Activated naive CD8-positive, alpha-beta T cell (primary cell): ENCODE data around the gene GBX1.
A peak's percentile ranks its signal among the peaks of the same experiment; 100 is the strongest.

Experiments
- H3K27ac Mint-ChIP-seq: one replicate; pipeline ENCODE4 v1.8.0; 2021; ENCODE audit warnings: mixed read lengths
- H3K27me3 Mint-ChIP-seq: one replicate; pipeline ENCODE4 v1.8.0; 2021; ENCODE audit warnings: mixed read lengths
- H3K36me3 Mint-ChIP-seq: one replicate; pipeline ENCODE4 v1.8.0; 2021; ENCODE audit warnings: mixed read lengths
- H3K4me1 Mint-ChIP-seq: one replicate; pipeline ENCODE4 v1.8.0; 2021; ENCODE audit warnings: low read depth, mixed read lengths
- H3K4me3 Mint-ChIP-seq: one replicate; pipeline ENCODE4 v1.8.0; 2021; ENCODE audit warnings: mild to moderate bottlenecking, mixed read lengths
- H3K9me3 Mint-ChIP-seq: one replicate; pipeline ENCODE4 v1.8.0; 2021; ENCODE audit warnings: low read depth, mixed read lengths

Gene GBX1

DNA sequence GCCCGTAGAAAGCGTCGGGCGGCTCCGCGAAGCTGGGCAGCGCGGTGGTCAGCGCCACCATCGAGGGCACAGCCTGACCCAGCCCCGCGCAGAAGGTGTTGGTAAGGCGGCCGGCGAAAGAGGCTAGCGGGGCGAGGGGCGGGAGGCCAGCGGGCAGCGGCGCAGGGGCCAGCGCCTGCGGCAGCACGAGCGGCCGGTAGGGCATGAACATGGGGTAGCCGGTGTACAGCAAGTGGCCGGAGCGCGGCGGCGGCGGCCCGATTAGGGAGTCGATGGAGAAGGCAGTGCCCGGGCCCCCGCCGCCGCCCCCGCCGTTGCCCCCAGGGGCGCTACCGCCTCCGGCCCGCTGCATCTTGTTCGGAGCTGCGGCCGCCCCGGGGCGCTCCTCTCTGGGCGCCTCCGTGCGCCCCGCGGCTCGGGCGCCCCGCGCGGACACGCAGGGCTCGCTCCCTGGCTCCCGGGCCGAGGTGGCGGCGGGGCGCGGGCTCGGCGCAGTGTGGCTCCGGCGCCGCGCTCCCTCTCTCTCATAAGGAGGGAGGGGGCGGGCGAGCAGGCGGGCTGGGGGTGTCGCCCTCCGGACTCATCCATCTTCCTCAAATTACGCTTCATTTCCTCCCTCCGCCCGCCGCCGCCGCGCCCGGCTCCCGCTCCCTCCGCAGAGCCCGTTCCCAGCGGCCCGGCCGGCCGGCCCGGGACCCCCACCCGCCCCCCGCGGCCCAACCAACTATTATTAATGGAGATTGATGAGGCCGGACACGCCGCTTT is at the start of gene GBX1:
TSS of gene GBX1 (minus strand) at position 498 of the 765 bp plus-strand sequence. CDS start at position 352, 146 bp downstream.
- no peaks in the 10 kb centered on the region for H3K9me3 Mint-ChIP-seq
- H3K36me3 Mint-ChIP-seq = no peaks in the 10 kb centered on the region
- H3K4me1 Mint-ChIP-seq = peaks cover 9% of the 10 kb centered on the region
- peak within 1 kb of the TSS; percentile 81 for H3K4me3 Mint-ChIP-seq
- H3K27ac Mint-ChIP-seq = no peak within 1 kb of the TSS
- H3K27me3 Mint-ChIP-seq = peaks cover 22% of the 10 kb centered on the region

DNA sequence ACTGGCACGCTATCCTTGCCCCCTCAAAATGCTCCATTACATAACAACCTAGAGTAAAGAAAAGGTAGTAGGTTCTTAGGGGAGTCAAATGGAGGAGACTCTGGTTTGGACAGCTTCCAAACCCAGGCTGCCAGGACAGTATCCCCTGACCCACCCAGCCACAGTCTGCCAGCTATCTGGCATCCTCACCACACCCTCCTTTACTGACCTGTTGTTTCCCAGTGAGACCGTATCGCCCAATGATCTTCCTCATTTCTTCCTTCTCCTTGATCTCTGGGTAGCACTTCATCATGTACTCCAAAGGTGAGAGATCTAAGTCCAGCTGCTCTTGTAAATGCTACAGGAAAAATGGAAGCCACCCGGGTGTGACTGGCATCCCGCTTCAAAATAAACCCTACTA is 47.9 kb upstream of the GBX1 start:
- peaks cover 6% of the 10 kb centered on the region for H3K36me3 Mint-ChIP-seq
- H3K27ac Mint-ChIP-seq = no peak overlapping the region
- no peak overlapping the region for H3K4me3 Mint-ChIP-seq
- no peaks in the 10 kb centered on the region for H3K9me3 Mint-ChIP-seq
- no peaks in the 10 kb centered on the region for H3K4me1 Mint-ChIP-seq
- no peaks in the 10 kb centered on the region for H3K27me3 Mint-ChIP-seq

DNA sequence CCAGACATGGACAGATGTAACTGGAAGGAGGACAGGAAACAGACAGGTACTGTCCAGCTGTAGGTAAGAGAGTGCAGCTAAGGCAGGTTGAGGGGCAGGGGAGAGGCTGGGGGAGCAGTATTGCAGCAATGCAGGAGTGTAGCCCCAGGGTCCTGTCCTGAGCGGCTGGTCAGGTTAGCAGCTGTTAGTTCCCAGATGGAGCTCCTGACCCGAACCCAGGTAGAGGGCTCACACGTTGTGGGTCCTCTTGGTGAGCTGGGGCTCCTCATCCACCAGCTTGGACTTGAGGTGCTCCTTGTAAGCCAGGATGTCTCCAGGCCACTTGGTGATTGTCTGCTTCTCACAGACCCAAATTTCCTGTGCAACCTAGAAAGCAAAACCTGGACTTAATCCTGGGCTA is 46.3 kb upstream of the GBX1 start:
- Mint-ChIP-seq H3K4me3 (no peak overlapping the region), H3K36me3 (peaks cover 1% of the 10 kb centered on the region), H3K27me3 (no peaks in the 10 kb centered on the region), H3K4me1 (no peaks in the 10 kb centered on the region), H3K9me3 (no peaks in the 10 kb centered on the region), H3K27ac (no peak overlapping the region)

DNA sequence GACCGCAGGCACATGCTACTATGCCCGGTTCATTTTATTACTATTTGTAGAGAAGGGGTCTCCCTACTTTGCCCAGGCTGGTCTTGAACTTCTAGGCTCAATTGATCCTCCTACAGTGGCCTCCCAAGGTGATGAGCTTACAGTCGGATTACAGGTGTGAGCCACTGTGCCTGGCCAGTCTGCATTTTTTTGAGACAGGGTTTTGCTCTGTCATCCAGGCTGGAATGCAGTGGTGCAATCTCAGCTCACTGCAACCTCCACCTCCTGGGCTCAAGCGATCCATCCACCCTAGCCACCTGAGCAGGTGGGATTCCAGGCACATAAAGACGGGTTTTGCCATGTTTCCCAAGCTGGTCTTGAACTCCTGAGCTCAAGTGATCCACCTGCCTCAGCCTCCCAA is 45.1 kb upstream of the GBX1 start:
- no peaks in the 10 kb centered on the region for H3K9me3 Mint-ChIP-seq
- H3K27ac Mint-ChIP-seq = no peak overlapping the region
- peaks cover 8% of the 10 kb centered on the region for H3K4me1 Mint-ChIP-seq
- no peaks in the 10 kb centered on the region for H3K27me3 Mint-ChIP-seq
- H3K36me3 Mint-ChIP-seq = no peaks in the 10 kb centered on the region
- H3K4me3 Mint-ChIP-seq = no peak overlapping the region

DNA sequence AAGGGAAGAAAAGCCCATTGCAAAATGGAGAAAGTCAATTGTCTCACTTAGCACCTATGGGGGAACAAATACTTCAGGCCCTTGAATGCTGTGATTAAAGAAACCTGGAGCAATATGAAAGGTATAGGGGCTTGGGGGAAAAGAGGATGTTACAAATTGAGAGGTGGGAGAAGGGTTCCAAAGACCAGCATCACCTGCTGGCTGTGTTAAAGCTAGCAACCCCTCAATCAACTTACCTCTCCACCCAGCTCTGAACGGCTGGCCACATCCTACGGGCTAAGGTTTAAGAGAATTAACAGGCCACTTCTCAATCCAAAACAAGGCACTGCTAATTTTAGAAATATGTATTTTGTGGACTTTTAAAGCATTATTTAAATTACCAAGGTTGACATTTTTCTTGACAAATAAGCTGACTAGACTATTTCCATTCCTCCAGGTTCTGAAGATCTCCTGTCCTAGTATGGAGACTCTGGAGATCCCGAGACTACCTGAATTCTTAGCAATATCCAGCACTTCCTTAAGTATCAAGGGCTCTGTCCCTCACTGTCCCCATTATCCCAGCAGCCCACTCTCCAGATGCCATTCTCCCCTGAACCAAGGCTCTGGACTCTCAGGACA is 43.8 kb upstream of the GBX1 start:
- Mint-ChIP-seq H3K27me3 (no peaks in the 10 kb centered on the region), H3K4me3 (no peak overlapping the region), H3K4me1 (peaks cover 20% of the 10 kb centered on the region), H3K9me3 (no peaks in the 10 kb centered on the region), H3K36me3 (no peaks in the 10 kb centered on the region), H3K27ac (no peak overlapping the region)

DNA sequence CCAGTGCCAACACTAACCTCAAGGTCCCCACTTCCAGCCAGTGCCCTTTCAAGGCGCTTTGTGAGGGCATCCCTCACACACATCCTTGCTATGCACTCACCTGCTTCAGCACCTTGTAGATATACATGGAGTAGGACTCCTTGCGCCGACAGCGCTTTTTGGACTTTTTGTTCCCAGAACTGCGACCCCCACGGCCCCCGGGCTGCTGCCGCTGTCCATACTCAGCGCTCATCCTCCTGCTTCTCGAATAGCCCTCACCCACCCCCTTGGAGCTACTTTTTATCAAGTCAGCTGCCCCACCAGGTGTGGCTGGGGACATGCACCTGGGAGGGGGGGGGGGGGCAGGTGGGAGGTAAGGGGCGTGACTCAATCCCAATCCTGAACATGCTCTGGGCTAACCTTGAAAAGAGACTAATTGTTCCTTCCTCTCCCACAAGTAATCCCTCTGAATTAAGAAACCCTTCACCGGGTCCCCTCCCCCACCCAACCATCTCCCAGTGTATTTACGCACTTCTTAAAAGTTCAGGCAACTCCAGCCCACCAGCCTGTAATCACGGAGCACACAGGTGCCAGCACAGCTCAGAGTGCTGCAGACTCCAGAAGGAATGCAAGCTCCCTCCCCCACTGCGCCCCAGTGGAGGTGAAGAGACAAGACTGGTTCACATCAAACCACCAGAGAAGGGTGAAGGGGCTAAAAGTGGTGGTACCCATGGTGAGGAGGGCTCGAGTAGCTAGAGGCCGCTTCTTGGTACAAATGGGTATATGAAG is 42.8 kb upstream of the GBX1 start, which contains the start of gene H2BK1:
TSS of gene H2BK1 (minus strand) at position 402 of the 768 bp plus-strand sequence. CDS start at position 232, 170 bp downstream.
- Mint-ChIP-seq H3K4me3 (no peak within 1 kb of the TSS), H3K36me3 (no peaks in the 10 kb centered on the region), H3K27ac (no peak within 1 kb of the TSS), H3K9me3 (no peaks in the 10 kb centered on the region), H3K27me3 (no peaks in the 10 kb centered on the region), H3K4me1 (peaks cover 24% of the 10 kb centered on the region)

DNA sequence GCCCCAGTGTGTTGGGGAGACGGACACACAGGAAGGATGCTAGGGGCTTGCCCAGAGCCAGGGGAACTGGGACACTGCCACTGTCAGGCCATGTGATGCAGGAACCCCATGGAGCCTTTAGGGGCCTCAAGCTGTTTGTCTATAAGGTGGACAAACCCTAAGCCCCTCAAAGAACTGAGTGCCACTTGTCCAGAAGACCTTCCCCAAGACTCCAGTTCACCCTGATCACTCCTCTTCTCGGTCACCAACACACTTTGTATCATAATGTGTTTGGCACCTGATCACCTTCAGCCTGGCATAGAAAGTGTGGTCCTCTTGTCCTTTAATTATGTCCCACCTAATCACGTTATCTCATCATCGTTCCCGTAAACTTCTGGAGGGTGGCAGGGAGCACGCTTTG is 42.1 kb upstream of the GBX1 start:
- no peak overlapping the region for H3K27ac Mint-ChIP-seq
- no peak overlapping the region for H3K4me3 Mint-ChIP-seq
- H3K4me1 Mint-ChIP-seq = peaks cover 24% of the 10 kb centered on the region
- H3K36me3 Mint-ChIP-seq = no peaks in the 10 kb centered on the region
- no peaks in the 10 kb centered on the region for H3K27me3 Mint-ChIP-seq
- no peaks in the 10 kb centered on the region for H3K9me3 Mint-ChIP-seq

DNA sequence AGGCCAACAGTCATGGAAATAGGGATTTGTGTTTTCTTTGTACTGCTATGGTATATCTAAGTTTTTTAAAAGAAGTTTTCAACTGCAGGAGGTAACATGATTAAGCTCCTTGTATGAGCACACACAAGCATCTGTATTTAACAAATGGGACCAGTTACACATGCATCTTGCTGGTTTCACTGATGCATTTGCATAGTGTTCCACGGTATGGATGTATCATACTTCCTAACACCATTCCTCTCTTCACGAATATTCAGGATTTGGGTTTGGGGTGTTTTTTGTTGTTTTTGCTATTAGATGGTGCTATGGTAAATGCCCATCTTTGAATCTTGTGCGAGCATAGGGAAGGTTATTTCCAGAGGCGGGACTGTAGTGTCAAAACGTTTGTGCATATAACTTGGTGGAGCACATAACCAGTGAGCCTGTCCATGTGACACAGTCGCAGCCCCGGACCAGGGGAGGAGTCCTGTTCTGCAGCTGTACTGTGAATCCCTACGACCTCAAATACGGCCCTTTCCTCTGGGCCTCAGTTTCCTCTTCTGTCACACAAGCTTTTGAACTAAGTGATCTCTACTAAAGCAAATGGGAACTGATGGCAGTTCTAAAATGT is 40.9 kb upstream of the GBX1 start:
- Mint-ChIP-seq H3K4me1 (peaks cover 24% of the 10 kb centered on the region), H3K27ac (no peak overlapping the region), H3K36me3 (no peaks in the 10 kb centered on the region), H3K27me3 (no peaks in the 10 kb centered on the region), H3K4me3 (no peak overlapping the region), H3K9me3 (no peaks in the 10 kb centered on the region)

DNA sequence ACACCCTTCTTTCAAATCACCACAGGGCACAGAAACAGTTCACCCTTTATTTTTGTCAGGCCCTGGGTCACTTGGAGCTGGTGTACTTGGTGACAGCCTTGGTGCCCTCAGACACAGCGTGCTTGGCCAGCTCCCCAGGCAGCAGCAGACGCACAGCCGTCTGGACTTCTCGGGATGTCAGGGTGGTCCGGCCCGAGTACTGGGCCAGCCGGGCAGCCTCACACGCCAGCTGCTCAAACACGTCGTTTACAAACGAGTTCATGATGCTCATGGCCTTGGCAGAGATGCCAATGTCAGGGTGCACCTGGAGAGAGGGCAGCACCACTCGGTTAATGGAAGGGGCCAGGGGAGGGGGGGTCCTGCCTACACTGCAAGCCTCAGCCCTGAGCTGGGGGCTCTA is 40.3 kb upstream of the GBX1 start:
- peaks cover 24% of the 10 kb centered on the region for H3K4me1 Mint-ChIP-seq
- no peak overlapping the region for H3K4me3 Mint-ChIP-seq
- no peak overlapping the region for H3K27ac Mint-ChIP-seq

DNA sequence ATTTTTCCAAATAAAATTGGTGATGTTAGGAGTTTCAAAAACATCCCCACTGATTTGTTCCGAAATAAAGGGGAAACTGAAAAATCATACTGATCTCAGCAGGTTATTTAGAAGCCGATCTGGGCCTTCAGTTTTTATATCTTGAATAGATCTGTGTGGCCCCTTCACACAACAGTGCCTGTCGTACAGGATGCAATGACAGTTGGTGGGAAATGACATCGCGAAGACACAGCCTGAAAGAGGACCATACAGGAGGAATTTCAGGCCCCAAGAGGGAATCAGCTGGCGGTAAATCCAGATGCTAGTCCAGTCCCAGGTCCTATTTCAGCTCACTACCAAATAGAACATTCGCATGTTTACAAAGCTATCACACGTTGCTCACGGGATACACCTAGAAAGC is 39.8 kb upstream of the GBX1 start:
- Mint-ChIP-seq H3K4me3 (no peak overlapping the region), H3K27me3 (no peaks in the 10 kb centered on the region), H3K27ac (no peak overlapping the region)

More for the DNA sequence above, 40.3 kb upstream of the GBX1 start:
- Mint-ChIP-seq H3K27me3 (no peaks in the 10 kb centered on the region), H3K36me3 (no peaks in the 10 kb centered on the region), H3K9me3 (no peaks in the 10 kb centered on the region)

DNA sequence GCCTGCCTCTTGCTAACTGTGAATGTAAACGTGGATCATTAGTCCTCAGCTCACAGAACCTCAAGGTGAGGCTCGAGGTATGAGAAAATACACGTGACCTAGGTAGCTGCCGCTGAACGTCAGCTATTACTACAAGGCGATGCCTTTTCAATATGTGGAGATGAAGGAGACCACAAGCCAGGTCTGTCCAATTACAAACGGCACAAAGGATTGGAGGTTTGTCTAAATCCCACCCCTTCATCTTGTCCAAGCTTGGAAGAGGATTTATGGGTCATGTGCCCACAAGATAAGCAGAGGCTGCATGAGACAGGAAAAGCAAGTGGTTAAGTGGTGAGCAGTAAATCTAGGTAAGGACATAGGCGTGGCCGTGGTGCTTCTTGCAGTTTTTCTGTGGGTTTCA is 39.4 kb upstream of the GBX1 start:
- H3K36me3 Mint-ChIP-seq = no peaks in the 10 kb centered on the region
- peaks cover 24% of the 10 kb centered on the region for H3K4me1 Mint-ChIP-seq
- H3K9me3 Mint-ChIP-seq = no peaks in the 10 kb centered on the region
- H3K27me3 Mint-ChIP-seq = no peaks in the 10 kb centered on the region
- H3K27ac Mint-ChIP-seq = no peak overlapping the region
- H3K4me3 Mint-ChIP-seq = peak overlapping the region; percentile 66

More for the DNA sequence above, 39.8 kb upstream of the GBX1 start:
- H3K4me1 Mint-ChIP-seq = peaks cover 24% of the 10 kb centered on the region
- no peaks in the 10 kb centered on the region for H3K9me3 Mint-ChIP-seq
- no peaks in the 10 kb centered on the region for H3K36me3 Mint-ChIP-seq

DNA sequence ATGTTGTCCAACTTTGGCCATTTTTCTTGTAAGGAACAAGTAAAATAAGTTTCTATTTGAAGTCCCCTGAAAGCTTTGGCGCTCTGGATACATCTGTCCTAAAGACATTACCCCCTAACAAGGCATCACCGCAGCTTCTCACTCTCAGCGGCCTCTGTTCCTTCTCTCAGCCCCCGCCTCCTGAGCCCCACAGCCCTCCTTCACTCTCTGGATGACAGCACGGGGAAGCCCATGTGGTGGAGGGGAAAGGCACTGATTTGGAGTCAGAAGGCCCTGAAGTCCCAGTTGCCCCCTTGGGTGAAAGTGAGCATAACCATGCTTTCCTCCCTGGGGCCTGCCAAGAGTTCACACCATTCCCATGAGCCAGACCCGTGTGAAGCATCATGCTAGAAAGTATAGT is 38.2 kb upstream of the GBX1 start:
- no peaks in the 10 kb centered on the region for H3K36me3 Mint-ChIP-seq
- no peak overlapping the region for H3K4me3 Mint-ChIP-seq
- H3K27me3 Mint-ChIP-seq = no peaks in the 10 kb centered on the region
- no peak overlapping the region for H3K27ac Mint-ChIP-seq
- peaks cover 24% of the 10 kb centered on the region for H3K4me1 Mint-ChIP-seq
- H3K9me3 Mint-ChIP-seq = no peaks in the 10 kb centered on the region

DNA sequence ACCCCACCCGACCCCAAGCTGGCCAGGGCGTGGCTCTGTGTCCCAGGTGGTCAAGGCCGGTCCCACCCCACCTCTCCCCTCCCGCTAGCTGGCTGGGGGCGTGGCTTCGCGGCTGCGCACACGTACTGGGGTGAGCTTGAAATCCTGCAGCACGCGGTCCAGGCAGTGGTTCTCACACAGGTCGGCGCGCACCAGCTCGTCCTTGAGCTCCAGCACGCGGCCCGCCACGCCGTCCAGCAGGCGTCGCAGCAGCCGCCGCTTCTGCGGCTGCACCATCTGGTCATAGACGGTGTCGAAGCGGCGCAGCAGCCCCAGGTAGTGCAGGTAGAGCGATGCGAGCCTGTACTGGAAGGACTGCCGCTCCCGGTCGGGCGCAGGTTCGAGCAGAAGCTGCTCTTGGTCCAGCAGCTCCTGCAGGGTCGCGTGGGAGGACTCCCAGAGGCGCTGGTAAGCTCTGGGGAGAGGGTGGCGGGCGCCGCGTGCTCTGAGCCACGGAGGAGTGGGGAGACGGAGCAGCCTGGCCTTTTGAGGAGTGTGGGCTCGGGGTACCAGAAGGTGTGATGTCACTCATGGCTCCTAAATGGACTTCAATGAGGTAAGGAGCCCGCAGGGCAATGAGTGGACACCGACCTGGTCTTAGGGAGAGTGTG is 37.0 kb upstream of the GBX1 start:
- Mint-ChIP-seq H3K36me3 (no peaks in the 10 kb centered on the region), H3K27me3 (no peaks in the 10 kb centered on the region), H3K4me1 (peaks cover 24% of the 10 kb centered on the region), H3K9me3 (no peaks in the 10 kb centered on the region), H3K4me3 (no peak overlapping the region), H3K27ac (no peak overlapping the region)

DNA sequence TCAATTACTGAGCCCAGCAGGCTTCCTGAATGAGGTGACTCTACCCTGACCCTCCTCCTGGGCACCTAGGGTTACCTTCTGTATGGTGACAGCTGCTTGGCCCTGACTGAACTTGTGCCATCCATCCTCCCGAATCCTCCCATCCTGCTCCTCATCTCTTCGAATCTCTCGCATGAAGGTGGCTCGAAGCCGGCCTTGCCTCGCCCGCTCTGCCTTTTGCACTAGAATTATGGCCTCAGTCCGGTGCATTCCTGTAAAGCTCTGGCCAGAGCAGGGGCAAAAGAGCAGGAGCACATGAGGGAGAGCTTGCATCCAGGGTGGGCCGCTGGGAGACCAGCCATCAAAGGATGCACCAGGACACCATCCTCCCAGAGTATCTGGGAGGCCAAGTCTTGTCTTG is 35.3 kb upstream of the GBX1 start:
- peaks cover 18% of the 10 kb centered on the region for H3K4me1 Mint-ChIP-seq
- no peak overlapping the region for H3K4me3 Mint-ChIP-seq
- H3K9me3 Mint-ChIP-seq = no peaks in the 10 kb centered on the region
- no peaks in the 10 kb centered on the region for H3K36me3 Mint-ChIP-seq
- no peaks in the 10 kb centered on the region for H3K27me3 Mint-ChIP-seq
- no peak overlapping the region for H3K27ac Mint-ChIP-seq
